Caco-2 (cell line): Measurements from ENCODE around the gene CAPG. TPM values are rescaled to one million over a fixed set of nuclear protein-coding genes. Genes with fewer than 3 reads are reported as not detected.
A peak's percentile ranks its signal among the peaks of the same experiment; 100 is the strongest.

Experiments used
- BruUV-seq: library from RNA; stranded (reverse); fragments of 400-500 nt; replicated peaks from 2 replicates; lab custom pipeline; 2021; lab: Mats Ljungman, UMichigan
- CTCF ChIA-PET: fragments of 300-600 bp; sonication (Branson Sonifier 250); formaldehyde crosslinking; loops from one replicate; lab custom pipeline; 2022; ENCODE audit warnings: antibody characterized with exemption; lab: Charles Lee
- POLR2A ChIA-PET: fragments of 300-600 bp; sonication (Branson Sonifier 250); formaldehyde crosslinking; loops from one replicate; lab custom pipeline; 2022; ENCODE audit warnings: antibody characterized with exemption; lab: Charles Lee
- DNase-seq, 2 experiments: peaks; one replicate each; pipeline versions ENCODE4 v3.0.0 to v3.0.0-alpha.2; 2020 to 2022
- H3K27me3 ChIP-seq: replicated peaks from 2 replicates; pipeline ENCODE4 v1.6.0; 2011; ENCODE audit warnings: low read length; ENCODE audit not compliant: control insufficient read depth, insufficient read depth
- H3K36me3 ChIP-seq: 2 replicates; pipeline ENCODE4 v1.5.1; 2011; ENCODE audit warnings: low read length; ENCODE audit not compliant: control insufficient read depth, insufficient read depth
- H3K4me1 ChIP-seq: fragments of 250-450 bp; sonication (Bioruptor Pico); 2 replicates; pipeline ENCODE4 v1.5.1; 2020; ENCODE audit warnings: mild to moderate bottlenecking
- H3K4me3 ChIP-seq: 2 replicates; pipeline ENCODE4 v1.5.1; 2011; ENCODE audit warnings: low read depth, mild to moderate bottlenecking, control low read depth, low read length
- H3K9me3 ChIP-seq: fragments of 250-450 bp; sonication (Bioruptor Pico); 2 replicates; pipeline ENCODE4 v1.5.1; 2020; ENCODE audit warnings: mild to moderate bottlenecking, moderate library complexity
- H3K27ac Mint-ChIP-seq: one replicate; pipeline ENCODE4 v1.8.0; 2022; ENCODE audit warnings: mixed read lengths; ENCODE audit not compliant: unreplicated experiment
- H3K27me3 Mint-ChIP-seq: one replicate; pipeline ENCODE4 v1.8.0; 2022; ENCODE audit warnings: mixed read lengths; ENCODE audit not compliant: insufficient read depth, unreplicated experiment
- H3K36me3 Mint-ChIP-seq: one replicate; pipeline ENCODE4 v1.8.0; 2022; ENCODE audit warnings: mild to moderate bottlenecking, mixed read lengths; ENCODE audit not compliant: insufficient read depth, unreplicated experiment
- H3K4me1 Mint-ChIP-seq: one replicate; pipeline ENCODE4 v1.8.0; 2022; ENCODE audit warnings: low read depth, mixed read lengths; ENCODE audit not compliant: unreplicated experiment
- H3K4me3 Mint-ChIP-seq: one replicate; pipeline ENCODE4 v1.8.0; 2022; ENCODE audit warnings: mild to moderate bottlenecking, moderate library complexity, mixed read lengths; ENCODE audit not compliant: unreplicated experiment
- H3K9me3 Mint-ChIP-seq: one replicate; pipeline ENCODE4 v1.8.0; 2022; ENCODE audit warnings: mixed read lengths; ENCODE audit not compliant: unreplicated experiment
- intact Hi-C: fragments of 100-400 bp; cut with micrococcal nuclease; formaldehyde crosslinking; loops from one replicate; pipeline ENCODE4 v1.10.0; 2022; ENCODE audit not compliant: unreplicated experiment
- total RNA-seq: library from RNA; stranded (reverse); gene quantifications from 2 replicates; pipeline ENCODE4 v1.2.3, GENCODE V29; 2022
- TF ChIP-seq, protein P1 (sequence below), 2 experiments: fragments of 200-600 bp in 1 of 2; IDR thresholded peaks; 1 replicate in 1 of 2; 2 replicates in 1 of 2; pipeline versions ENCODE4 v1.5.1 to v1.8.0; 2011 to 2022; ENCODE audit warnings: antibody characterized with exemption in 1 of 2, control low read depth in 1 of 2, inconsistent platforms in 1 of 2, low read depth in 1 of 2, low read length in 1 of 2, mild to moderate bottlenecking in 1 of 2, moderate library complexity in 1 of 2; ENCODE audit not compliant: insufficient read depth in 1 of 2, severe bottlenecking in 1 of 2, unreplicated experiment in 1 of 2

The CAPG gene
- total RNA-seq, 1 experiment from 2014 or later, result 10.0 TPM

DNA sequence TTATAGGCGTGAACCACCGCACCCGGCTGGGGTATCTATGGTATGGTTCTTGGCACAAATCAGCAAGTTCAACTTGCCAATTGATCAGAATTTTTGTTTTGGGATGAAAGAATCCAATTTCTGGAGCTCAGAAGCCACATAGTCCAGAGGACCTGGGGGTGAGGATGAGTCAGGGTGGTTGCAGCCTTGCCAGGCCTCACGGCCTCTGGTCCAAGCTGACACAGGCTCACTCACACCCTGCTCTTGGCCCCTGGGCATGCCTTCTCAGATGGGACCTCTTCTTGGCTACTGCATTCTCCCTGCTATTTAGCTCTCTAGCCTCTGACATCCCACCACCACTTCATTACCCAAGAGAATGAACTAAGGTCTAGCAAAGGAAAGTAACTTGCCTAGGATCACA, 16.3 kb downstream of the CAPG start:
- no TSS peak for BruUV-seq
- POLR2A ChIA-PET, result no interaction called here

DNA sequence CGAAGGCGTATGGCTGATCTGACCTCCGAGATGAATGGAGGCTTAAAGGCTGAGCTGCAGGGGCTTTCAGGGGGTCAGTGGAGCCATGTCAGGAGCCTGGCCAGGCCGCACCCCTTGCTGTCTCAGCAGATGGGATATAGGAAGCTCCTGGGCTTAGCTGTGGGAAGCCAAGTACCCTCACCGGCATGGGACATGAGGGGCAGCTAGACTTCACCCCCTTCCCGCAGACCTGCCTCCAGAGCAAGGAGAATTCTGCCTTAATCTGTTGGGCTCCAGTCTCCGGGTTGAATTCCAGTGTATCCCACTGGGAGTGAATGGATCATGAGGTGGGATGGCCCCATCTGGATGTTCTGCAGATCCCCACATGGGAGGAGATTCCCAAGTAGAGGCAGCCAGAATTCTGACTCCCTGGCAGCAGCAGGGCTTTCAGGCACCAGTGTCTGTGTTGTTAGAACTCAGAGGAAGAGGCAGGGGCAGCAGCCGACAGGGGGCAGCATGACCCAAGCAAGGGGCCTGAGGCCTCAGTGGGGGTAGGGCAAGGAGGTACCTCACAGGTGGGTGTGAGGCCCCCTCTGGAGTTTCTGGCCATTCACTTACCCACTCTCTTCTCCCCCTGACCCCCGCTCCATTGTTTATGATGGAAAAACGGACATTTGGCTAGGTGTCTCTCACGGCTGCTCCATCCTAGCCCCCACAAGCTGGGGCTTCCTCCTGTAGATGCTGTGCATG, 19.1 kb downstream of the CAPG start:
- TF ChIP-seq, protein P1, sequence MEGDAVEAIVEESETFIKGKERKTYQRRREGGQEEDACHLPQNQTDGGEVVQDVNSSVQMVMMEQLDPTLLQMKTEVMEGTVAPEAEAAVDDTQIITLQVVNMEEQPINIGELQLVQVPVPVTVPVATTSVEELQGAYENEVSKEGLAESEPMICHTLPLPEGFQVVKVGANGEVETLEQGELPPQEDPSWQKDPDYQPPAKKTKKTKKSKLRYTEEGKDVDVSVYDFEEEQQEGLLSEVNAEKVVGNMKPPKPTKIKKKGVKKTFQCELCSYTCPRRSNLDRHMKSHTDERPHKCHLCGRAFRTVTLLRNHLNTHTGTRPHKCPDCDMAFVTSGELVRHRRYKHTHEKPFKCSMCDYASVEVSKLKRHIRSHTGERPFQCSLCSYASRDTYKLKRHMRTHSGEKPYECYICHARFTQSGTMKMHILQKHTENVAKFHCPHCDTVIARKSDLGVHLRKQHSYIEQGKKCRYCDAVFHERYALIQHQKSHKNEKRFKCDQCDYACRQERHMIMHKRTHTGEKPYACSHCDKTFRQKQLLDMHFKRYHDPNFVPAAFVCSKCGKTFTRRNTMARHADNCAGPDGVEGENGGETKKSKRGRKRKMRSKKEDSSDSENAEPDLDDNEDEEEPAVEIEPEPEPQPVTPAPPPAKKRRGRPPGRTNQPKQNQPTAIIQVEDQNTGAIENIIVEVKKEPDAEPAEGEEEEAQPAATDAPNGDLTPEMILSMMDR (IDR thresholded peaks at IDR 0.05; ENCODE audit: insufficient read depth in 1 of 2, low read depth in 1 of 2, low read length in 1 of 2, severe bottlenecking in 1 of 2, unreplicated experiment in 1 of 2), result peak in 1 of 2 experiments; percentile 55
- CTCF ChIA-PET, result no interaction called here
- H3K36me3 ChIP-seq, result no peaks in the 10 kb centered on the region
- H3K27me3 ChIP-seq, result no peaks in the 10 kb centered on the region
- intact Hi-C loops, result no loop called here
- Mint-ChIP-seq H3K4me3 (no peak overlapping the region), H3K36me3 (peaks cover under 1% of the 10 kb centered on the region), H3K27me3 (no peaks in the 10 kb centered on the region), H3K9me3 (no peaks in the 10 kb centered on the region), H3K27ac (no peak overlapping the region), H3K4me1 (no peaks in the 10 kb centered on the region)
- no TSS peak for BruUV-seq
- no peak overlapping the region for H3K4me3 ChIP-seq
- POLR2A ChIA-PET, result no interaction called here
- no peaks in the 10 kb centered on the region for H3K4me1 ChIP-seq
- no peaks in the 10 kb centered on the region for H3K9me3 ChIP-seq
- DNase-seq, result peak; percentile 39 to 48

More for the DNA sequence above, 16.3 kb downstream of the CAPG start:
- intact Hi-C loops, result no loop called here
- TF ChIP-seq, protein P1 (IDR thresholded peaks at IDR 0.05; ENCODE audit: insufficient read depth in 1 of 2, low read depth in 1 of 2, low read length in 1 of 2, severe bottlenecking in 1 of 2, unreplicated experiment in 1 of 2), result no peak
- CTCF ChIA-PET, result no interaction called here
- no peak overlapping the region for H3K4me3 Mint-ChIP-seq
- H3K36me3 Mint-ChIP-seq, result no peaks in the 10 kb centered on the region
- Histone ChIP-seq H3K27me3 (no peaks in the 10 kb centered on the region), H3K9me3 (no peaks in the 10 kb centered on the region), H3K4me3 (no peak overlapping the region), H3K4me1 (peaks cover 8% of the 10 kb centered on the region; the same call in 1 of the 2 replicates), H3K36me3 (no peaks in the 10 kb centered on the region)
- no peak overlapping the region for H3K27ac Mint-ChIP-seq
- DNase-seq, result no peak
- H3K4me1 Mint-ChIP-seq, result peaks cover 7% of the 10 kb centered on the region
- no peaks in the 10 kb centered on the region for H3K27me3 Mint-ChIP-seq
- no peaks in the 10 kb centered on the region for H3K9me3 Mint-ChIP-seq

DNA sequence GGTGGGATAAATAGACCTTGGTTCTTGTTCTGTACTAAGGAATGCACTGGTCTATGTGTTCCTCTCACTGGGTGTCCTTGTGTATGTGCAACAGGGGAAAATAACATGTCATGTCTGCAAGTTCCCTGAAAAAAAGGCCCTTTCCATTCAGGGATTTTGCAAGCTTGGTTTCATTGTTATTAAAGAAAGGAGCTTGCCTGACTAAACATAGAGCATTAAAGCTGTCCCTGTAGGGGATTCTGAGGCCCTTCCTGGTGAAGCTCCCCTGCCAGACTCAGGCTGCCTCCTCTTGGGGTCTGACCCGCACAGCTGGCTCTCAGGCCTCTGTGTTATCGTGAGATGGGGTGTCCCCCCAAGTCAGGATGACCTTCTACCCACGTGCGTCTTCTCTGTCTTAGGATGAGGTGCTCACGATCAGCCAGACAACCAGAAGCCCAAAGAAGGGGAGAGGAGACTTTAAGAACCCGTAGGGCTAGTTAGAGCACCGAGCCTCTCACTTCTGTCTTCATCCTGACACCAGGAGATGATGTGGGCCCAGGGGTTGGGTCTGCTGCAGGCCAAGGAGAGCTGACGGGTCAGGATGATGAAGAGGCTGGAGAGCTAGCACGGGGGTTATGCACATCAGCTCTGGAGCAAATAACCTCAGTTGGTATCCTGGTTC, 21.2 kb downstream of the CAPG start:
- Mint-ChIP-seq H3K27ac (no peak overlapping the region), H3K4me3 (no peak overlapping the region), H3K36me3 (peaks cover 8% of the 10 kb centered on the region), H3K4me1 (no peaks in the 10 kb centered on the region), H3K27me3 (no peaks in the 10 kb centered on the region), H3K9me3 (no peaks in the 10 kb centered on the region)
- ChIA-PET CTCF (interaction anchor here (0.9 kb wide), 1 partner anchor 22 kb away, joined by 3 read pairs; no protein-coding TSS in a partner anchor), POLR2A (no interaction called here)
- TF ChIP-seq, protein P1 (IDR thresholded peaks at IDR 0.05; ENCODE audit: insufficient read depth in 1 of 2, low read depth in 1 of 2, low read length in 1 of 2, severe bottlenecking in 1 of 2, unreplicated experiment in 1 of 2), result no peak
- no peaks in the 10 kb centered on the region for H3K4me1 ChIP-seq
- intact Hi-C loops, result no loop called here
- BruUV-seq, result no TSS peak
- H3K27me3 ChIP-seq, result no peaks in the 10 kb centered on the region
- no peaks in the 10 kb centered on the region for H3K9me3 ChIP-seq
- peak in 1 of 2 experiments; percentile 16 for DNase-seq
- no peaks in the 10 kb centered on the region for H3K36me3 ChIP-seq
- H3K4me3 ChIP-seq, result no peak overlapping the region
